Activated CD8-positive, alpha-beta memory T cell treated with anti-CD3 and anti-CD28 coated beads, Interleukin-2, amount 50 U/mL, for 24 hours (primary cell): ENCODE measurements around the gene CLSTN1.
"Not testable (repeated sequence)": the region's sequence is repeated elsewhere in the genome, so short reads cannot be mapped to it uniquely, and the experiment has no call there.

Experiments
- DNase-seq: peaks from one replicate; pipeline ENCODE4 v3.0.0-alpha.2; 2020; ENCODE audit errors: extremely low read depth

The CLSTN1 gene

GRCh38 chr1:9797049-9797448 lies 26.7 kb downstream of the CLSTN1 start:
- no peak for DNase-seq

GRCh38 chr1:9794081-9794480 lies 29.7 kb downstream of the CLSTN1 start:
- DNase-seq, result no peak

- no peak for DNase-seq
Observed at GRCh38 chr1:9793291-9793690, 30.5 kb downstream of the CLSTN1 start.

- no peak for DNase-seq
Observed at GRCh38 chr1:9792156-9793042, 31.4 kb downstream of the CLSTN1 start.

- DNase-seq, result not testable (repeated sequence)
Observed at GRCh38 chr1:9789700-9790099, 34.1 kb downstream of the CLSTN1 start.

GRCh38 chr1:9787702-9788101 lies 36.1 kb downstream of the CLSTN1 start:
- DNase-seq, result peak; percentile 21

GRCh38 chr1:9785406-9785805 lies 38.4 kb downstream of the CLSTN1 start:
- no peak for DNase-seq

GRCh38 chr1:9784508-9785133 lies 39.1 kb downstream of the CLSTN1 start:
- peak; percentile 32 for DNase-seq

- DNase-seq, result no peak
Observed at GRCh38 chr1:9782897-9783296, 40.9 kb downstream of the CLSTN1 start.

GRCh38 chr1:9782116-9782751 lies 41.5 kb downstream of the CLSTN1 start:
- DNase-seq, result no peak

- no peak for DNase-seq
Observed at GRCh38 chr1:9780554-9781110, 43.1 kb downstream of the CLSTN1 start.

- DNase-seq, result no peak
Observed at GRCh38 chr1:9778905-9779304, 44.9 kb downstream of the CLSTN1 start.

GRCh38 chr1:9776685-9777084 lies 47.1 kb downstream of the CLSTN1 start:
- no peak for DNase-seq

- no peak for DNase-seq
Observed at GRCh38 chr1:9774712-9775679, 48.8 kb downstream of the CLSTN1 start.

- DNase-seq, result no peak
Observed at GRCh38 chr1:9770298-9770697, 53.5 kb downstream of the CLSTN1 start.

- DNase-seq, result no peak
Observed at GRCh38 chr1:9768983-9769382, 54.8 kb downstream of the CLSTN1 start.

GRCh38 chr1:9767964-9768668 lies 55.6 kb downstream of the CLSTN1 start:
- DNase-seq, result no peak

- DNase-seq, result no peak
Observed at GRCh38 chr1:9766759-9767442, 56.9 kb downstream of the CLSTN1 start.

GRCh38 chr1:9764550-9764949 lies 59.2 kb downstream of the CLSTN1 start:
- no peak for DNase-seq

- DNase-seq, result no peak
Observed at GRCh38 chr1:9763914-9764313, 59.9 kb downstream of the CLSTN1 start.
